Measurements from ENCODE around the gene RAB34. TPM values are rescaled to one million over a fixed set of nuclear protein-coding genes. Genes with fewer than 3 reads are reported as not detected.
"Not testable (repeated sequence)": the region's sequence is repeated elsewhere in the genome, so short reads cannot be mapped to it uniquely, and the experiment has no call there.

The RAB34 gene
- total RNA-seq, 1 donor from 2014 or later: 172 TPM

DNA sequence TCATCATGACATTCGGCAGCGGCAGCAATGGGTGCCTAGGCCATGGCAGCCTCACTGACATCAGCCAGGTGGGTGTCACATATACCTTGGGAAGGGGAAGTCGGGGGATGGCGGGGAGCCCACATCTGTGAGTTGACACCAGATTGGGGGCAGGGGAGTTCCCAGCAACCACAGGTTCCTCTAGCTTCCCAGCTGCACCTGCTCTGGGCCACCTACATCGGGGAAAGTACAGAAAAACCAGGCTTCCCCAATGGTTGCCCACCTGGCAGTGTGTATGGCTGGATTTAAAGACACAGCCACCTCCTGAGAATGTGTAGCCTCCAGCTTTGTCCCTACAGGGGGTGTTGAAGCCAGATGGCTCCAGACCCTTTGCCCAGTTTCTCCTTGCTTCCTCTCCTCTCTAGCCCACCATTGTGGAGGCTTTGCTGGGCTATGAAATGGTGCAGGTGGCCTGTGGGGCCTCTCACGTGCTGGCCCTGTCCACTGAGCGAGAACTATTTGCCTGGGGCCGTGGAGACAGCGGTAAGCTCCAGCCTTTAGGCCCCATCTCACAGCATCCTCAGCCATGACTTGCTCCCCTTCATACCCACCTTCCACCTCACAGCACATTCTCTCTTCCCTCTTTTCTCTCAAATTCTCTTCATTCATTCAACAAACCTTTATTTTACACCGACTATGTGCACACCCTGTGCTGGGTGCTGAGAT, 21.2 kb upstream of the RAB34 start:
- intact Hi-C loops (cut with DNase I): no loop called here
- peaks cover 0 to 10% of the 10 kb centered on the region in 2 donors for H3K4me1 ChIP-seq

GRCh38 chr17:28737770-28738679, 20.4 kb upstream of the RAB34 start:
- H3K36me3 ChIP-seq: no peaks in the 10 kb centered on the region
- TF ChIP-seq, protein P1, sequence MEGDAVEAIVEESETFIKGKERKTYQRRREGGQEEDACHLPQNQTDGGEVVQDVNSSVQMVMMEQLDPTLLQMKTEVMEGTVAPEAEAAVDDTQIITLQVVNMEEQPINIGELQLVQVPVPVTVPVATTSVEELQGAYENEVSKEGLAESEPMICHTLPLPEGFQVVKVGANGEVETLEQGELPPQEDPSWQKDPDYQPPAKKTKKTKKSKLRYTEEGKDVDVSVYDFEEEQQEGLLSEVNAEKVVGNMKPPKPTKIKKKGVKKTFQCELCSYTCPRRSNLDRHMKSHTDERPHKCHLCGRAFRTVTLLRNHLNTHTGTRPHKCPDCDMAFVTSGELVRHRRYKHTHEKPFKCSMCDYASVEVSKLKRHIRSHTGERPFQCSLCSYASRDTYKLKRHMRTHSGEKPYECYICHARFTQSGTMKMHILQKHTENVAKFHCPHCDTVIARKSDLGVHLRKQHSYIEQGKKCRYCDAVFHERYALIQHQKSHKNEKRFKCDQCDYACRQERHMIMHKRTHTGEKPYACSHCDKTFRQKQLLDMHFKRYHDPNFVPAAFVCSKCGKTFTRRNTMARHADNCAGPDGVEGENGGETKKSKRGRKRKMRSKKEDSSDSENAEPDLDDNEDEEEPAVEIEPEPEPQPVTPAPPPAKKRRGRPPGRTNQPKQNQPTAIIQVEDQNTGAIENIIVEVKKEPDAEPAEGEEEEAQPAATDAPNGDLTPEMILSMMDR (IDR thresholded peaks at IDR 0.05): no peak
- DNase-seq (ENCODE audit: low spot score in 2 of 2): no peak
- peaks cover 0 to 5% of the 10 kb centered on the region in 2 donors for H3K4me1 ChIP-seq
- no peaks in the 10 kb centered on the region for H3K9me3 ChIP-seq
- no peak overlapping the region for H3K4me3 ChIP-seq
- no peaks in the 10 kb centered on the region for H3K27me3 ChIP-seq
- no peak overlapping the region for H3K27ac ChIP-seq
- intact Hi-C loops (cut with DNase I): no loop called here

More for the DNA sequence above, 21.2 kb upstream of the RAB34 start:
- TF ChIP-seq, protein P1 (IDR thresholded peaks at IDR 0.05): no peak
- no peaks in the 10 kb centered on the region for H3K36me3 ChIP-seq
- no peak overlapping the region for H3K27ac ChIP-seq
- H3K27me3 ChIP-seq: no peaks in the 10 kb centered on the region
- no peak overlapping the region for H3K4me3 ChIP-seq
- no peaks in the 10 kb centered on the region for H3K9me3 ChIP-seq
- DNase-seq (ENCODE audit: low spot score in 2 of 2): no peak

GRCh38 chr17:28737316-28737715, 19.6 kb upstream of the RAB34 start:
- intact Hi-C loops (cut with DNase I): no loop called here
- TF ChIP-seq, protein P1 (IDR thresholded peaks at IDR 0.05): no peak

GRCh38 chr17:28735913-28736769, 18.5 kb upstream of the RAB34 start:
- H3K4me1 ChIP-seq; intact Hi-C loops (cut with DNase I); H3K9me3 ChIP-seq; H3K36me3 ChIP-seq; H3K27me3 ChIP-seq; DNase-seq (ENCODE audit: low spot score in 2 of 2); H3K27ac ChIP-seq; H3K4me3 ChIP-seq: not testable (repeated sequence)

More at GRCh38 chr17:28737316-28737715, 19.6 kb upstream of the RAB34 start:
- no peak for DNase-seq (ENCODE audit: low spot score in 2 of 2)
- Histone ChIP-seq H3K27ac (no peak overlapping the region), H3K4me1 (no peaks in the 10 kb centered on the region), H3K9me3 (no peaks in the 10 kb centered on the region), H3K27me3 (no peaks in the 10 kb centered on the region), H3K4me3 (no peak overlapping the region), H3K36me3 (no peaks in the 10 kb centered on the region)

GRCh38 chr17:28735242-28735722, 17.6 kb upstream of the RAB34 start:
- DNase-seq (ENCODE audit: low spot score in 2 of 2): no peak
- Histone ChIP-seq H3K9me3 (no peaks in the 10 kb centered on the region), H3K27me3 (no peaks in the 10 kb centered on the region), H3K27ac (no peak overlapping the region), H3K36me3 (no peaks in the 10 kb centered on the region), H3K4me1 (no peaks in the 10 kb centered on the region), H3K4me3 (no peak overlapping the region)
- intact Hi-C loops (cut with DNase I): no loop called here
- TF ChIP-seq, protein P1 (IDR thresholded peaks at IDR 0.05): no peak
